HCT116 (cell line): ENCODE results near the gene WDR93.

Experiments used
- CEBPB ChIP-seq: IDR thresholded peaks from 2 replicates; pipeline ENCODE4 v1.6.1; 2012; ENCODE audit warnings: low read depth
- CTCF ChIP-seq, 3 experiments: fragments of 200-600 bp in 1 of 3; sonication (generic) in 1 of 3; IDR thresholded peaks in 2 of 3; conservative IDR thresholded peaks in 1 of 3; 2 replicates each; pipeline ENCODE4 v1.5.1; 2012 to 2017; ENCODE audit warnings: low read depth in 2 of 3, low read length in 2 of 3, antibody characterized with exemption in 1 of 3, borderline replicate concordance in 1 of 3, control low read depth in 1 of 3, mild to moderate bottlenecking in 1 of 3, mixed read lengths in 1 of 3, mixed run types in 1 of 3, moderate library complexity in 1 of 3; ENCODE audit not compliant: insufficient read depth in 1 of 3
- ELF1 ChIP-seq: IDR thresholded peaks from 2 replicates; pipeline ENCODE4 v1.6.1; 2012; ENCODE audit warnings: low read depth, borderline replicate concordance
- EZH2phosphoT487 ChIP-seq: fragments of 200-600 bp; IDR thresholded peaks from 2 replicates; pipeline ENCODE4 v1.6.1; 2018; ENCODE audit warnings: antibody characterized with exemption, borderline replicate concordance
- FOSL1 ChIP-seq: IDR thresholded peaks from 2 replicates; pipeline ENCODE4 v1.6.1; 2012; ENCODE audit warnings: low read depth
- POLR2A ChIP-seq: IDR thresholded peaks from 2 replicates; pipeline ENCODE4 v1.7.0; 2011; ENCODE audit warnings: borderline replicate concordance; ENCODE audit not compliant: insufficient read depth, insufficient read length; ENCODE audit errors: extremely low read depth
- POLR2AphosphoS5 ChIP-seq: IDR thresholded peaks from 2 replicates; pipeline ENCODE4 v1.6.1; 2011; ENCODE audit warnings: mild to moderate bottlenecking, low read depth, low read length, moderate library complexity
- RAD21 ChIP-seq: IDR thresholded peaks from 2 replicates; pipeline ENCODE4 v1.6.1; 2012; ENCODE audit warnings: low read depth, mild to moderate bottlenecking
- REST ChIP-seq: IDR thresholded peaks from 2 replicates; pipeline ENCODE4 v1.6.1; 2012; ENCODE audit warnings: low read depth
- SP1 ChIP-seq: IDR thresholded peaks from 2 replicates; pipeline ENCODE4 v1.6.1; 2012; ENCODE audit warnings: low read depth
- ZNF274 ChIP-seq: fragments of 200-500 bp; sonication (Bioruptor generic); IDR thresholded peaks from 2 replicates; pipeline ENCODE4 v1.6.1; 2014; ENCODE audit warnings: mild to moderate bottlenecking, low read depth, low read length, inconsistent platforms

GRCh38 chr15:89781055-89781454, 90.4 kb downstream of the WDR93 start:
- no peak for TF ChIP-seq POLR2A
- no peak for TF ChIP-seq CTCF (IDR thresholded peaks at IDR 0.05 in 2 of 3, conservative IDR thresholded peaks at IDR 0.05 in 1 of 3; ENCODE audit: borderline replicate concordance in 1 of 3, insufficient read depth in 1 of 3, low read depth in 2 of 3, low read length in 2 of 3)
- no peak for TF ChIP-seq EZH2phosphoT487
- TF ChIP-seq RAD21 = no peak
- no peak for TF ChIP-seq SP1
- TF ChIP-seq POLR2AphosphoS5 = no peak
- TF ChIP-seq CEBPB = no peak
- TF ChIP-seq FOSL1 = no peak
- TF ChIP-seq REST = no peak
- no peak for TF ChIP-seq ZNF274
- no peak for TF ChIP-seq ELF1
